Measurements from ENCODE around the gene METTL18.
"Not testable (repeated sequence)": the region's sequence is repeated elsewhere in the genome, so short reads cannot be mapped to it uniquely, and the experiment has no call there.

Gene METTL18

GRCh38 chr1:169794530-169795416 lies at the start of gene METTL18:
METTL18 (minus strand) TSS chr1:169794907; CDS start chr1:169793695, 1,212 bp downstream.
- DNase-seq: peak; percentile 92 to 94

GRCh38 chr1:169838942-169839341 lies 44.2 kb upstream of the METTL18 start:
- DNase-seq: no peak

- no peak for DNase-seq
Observed at GRCh38 chr1:169836198-169836597, 41.5 kb upstream of the METTL18 start.

GRCh38 chr1:169835647-169836046 lies 40.9 kb upstream of the METTL18 start:
- no peak for DNase-seq

- no peak for DNase-seq
Observed at GRCh38 chr1:169834869-169835268, 40.2 kb upstream of the METTL18 start.

- DNase-seq: no peak
Observed at GRCh38 chr1:169833179-169833901, 38.6 kb upstream of the METTL18 start.

GRCh38 chr1:169829671-169830070 lies 35.0 kb upstream of the METTL18 start:
- DNase-seq: no peak

- DNase-seq: no peak
Observed at GRCh38 chr1:169824153-169824552, 29.4 kb upstream of the METTL18 start.

- DNase-seq: no peak
Observed at GRCh38 chr1:169821500-169821899, 26.8 kb upstream of the METTL18 start.

GRCh38 chr1:169816617-169817016 lies 21.9 kb upstream of the METTL18 start:
- DNase-seq: no peak

- DNase-seq: no peak
Observed at GRCh38 chr1:169814265-169814664, 19.6 kb upstream of the METTL18 start.

GRCh38 chr1:169812131-169812530 lies 17.4 kb upstream of the METTL18 start:
- DNase-seq: no peak

- DNase-seq: not testable (repeated sequence)
Observed at GRCh38 chr1:169811418-169812035, 16.8 kb upstream of the METTL18 start.

GRCh38 chr1:169809370-169810095 lies 14.8 kb upstream of the METTL18 start:
- peak in 1 of 2 donors; percentile 53 for DNase-seq

- no peak for DNase-seq
Observed at GRCh38 chr1:169804941-169805340, 10.2 kb upstream of the METTL18 start.

- no peak for DNase-seq
Observed at GRCh38 chr1:169802888-169803287, 8.2 kb upstream of the METTL18 start.

GRCh38 chr1:169797281-169797680 lies 2.6 kb upstream of the METTL18 start:
- DNase-seq: no peak

GRCh38 chr1:169796274-169796810 lies 1.6 kb upstream of the METTL18 start:
- no peak for DNase-seq

GRCh38 chr1:169795687-169796086 lies 980 bp upstream of the METTL18 start:
- no peak for DNase-seq

GRCh38 chr1:169793730-169794129 lies 977 bp downstream of the METTL18 start:
- DNase-seq: no peak

- DNase-seq: no peak
Observed at GRCh38 chr1:169788402-169788801, 6.3 kb downstream of the METTL18 start.

GRCh38 chr1:169786974-169787373 lies 7.7 kb downstream of the METTL18 start:
- DNase-seq: no peak

Data from hippocampal formation (tissue), 2 donors.